Measurements from ENCODE around the gene RFLNA.
"Not testable (repeated sequence)": the region's sequence is repeated elsewhere in the genome, so short reads cannot be mapped to it uniquely, and the experiment has no call there.

The RFLNA gene

DNA sequence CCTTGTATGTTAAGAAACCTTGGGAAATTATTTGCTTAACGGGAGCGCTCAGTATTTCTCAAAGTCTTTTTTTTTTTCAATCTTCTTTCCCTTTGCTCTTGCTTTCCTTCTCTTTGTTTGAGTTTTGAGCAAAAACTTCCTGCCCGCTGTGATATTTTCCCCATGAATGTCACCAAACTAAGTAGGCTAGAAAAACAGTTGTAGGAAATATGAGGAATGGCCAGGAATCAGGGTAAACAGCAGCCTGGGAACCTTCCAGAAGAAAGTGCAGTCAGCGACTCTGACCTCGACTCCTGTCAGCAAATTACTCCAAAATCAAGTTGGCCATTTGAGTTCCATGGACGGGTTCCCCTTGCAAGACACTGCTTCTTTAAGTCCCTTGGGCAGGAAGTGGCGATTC is 11.6 kb upstream of the RFLNA start:
- DNase-seq = no peak

DNA sequence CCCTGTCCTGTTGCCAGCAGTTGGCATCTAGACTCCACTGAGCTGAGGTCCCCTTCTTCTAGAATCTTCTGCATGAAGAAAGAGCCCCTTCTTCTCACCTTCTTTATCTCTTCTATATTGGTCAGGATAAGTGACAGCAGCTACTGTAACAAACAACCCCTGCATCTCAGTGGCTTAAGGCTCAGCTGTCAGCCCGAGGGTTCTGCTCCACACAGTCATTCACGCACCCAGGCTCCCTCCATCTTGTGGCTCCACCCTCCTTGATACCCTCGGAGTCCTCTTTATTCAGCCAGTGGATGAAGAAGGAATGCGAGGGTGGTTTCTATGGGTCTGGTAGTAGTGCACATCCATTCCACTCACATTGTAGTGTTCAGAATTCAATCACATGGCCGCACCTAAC is 10.5 kb upstream of the RFLNA start:
- no peak for DNase-seq

DNA sequence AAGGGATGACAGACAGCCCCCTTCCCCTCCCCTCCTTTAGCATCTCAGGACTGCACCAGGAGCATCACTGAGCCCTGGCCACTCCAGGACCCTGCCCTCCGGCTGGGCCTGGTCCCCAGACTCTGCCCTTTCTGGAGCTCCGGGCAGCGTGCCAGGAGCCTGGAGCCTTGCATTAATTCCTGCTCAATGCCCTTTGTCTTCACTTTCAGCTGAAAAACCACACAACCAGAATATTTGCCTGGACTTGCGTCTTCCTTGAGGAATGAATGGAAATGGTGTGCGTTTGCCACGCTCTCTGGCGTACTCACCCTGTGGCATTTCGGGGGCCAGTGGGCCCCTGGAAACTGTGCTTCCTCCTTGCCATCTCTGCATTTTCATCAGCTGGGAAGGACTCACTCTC is 8.5 kb upstream of the RFLNA start:
- DNase-seq = no peak

DNA sequence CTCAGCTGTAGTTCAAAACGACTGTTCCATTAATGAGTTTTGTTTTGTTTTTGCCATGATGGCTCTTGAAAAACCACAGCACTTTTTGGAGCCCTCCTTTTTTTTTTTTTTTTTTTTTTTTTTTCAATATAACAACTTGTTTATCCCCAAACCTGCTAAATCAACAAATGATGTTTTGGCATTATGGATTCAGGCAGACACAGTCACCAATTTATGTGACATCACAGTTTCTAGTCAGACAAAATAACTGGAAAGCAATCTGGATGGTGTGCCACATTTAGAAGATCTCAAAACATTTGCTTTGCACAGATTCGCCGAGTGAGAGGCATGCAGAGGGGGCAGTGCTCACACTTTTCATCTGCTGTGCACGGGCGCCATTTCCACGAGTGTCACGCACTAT is 7.9 kb upstream of the RFLNA start:
- DNase-seq = no peak

DNA sequence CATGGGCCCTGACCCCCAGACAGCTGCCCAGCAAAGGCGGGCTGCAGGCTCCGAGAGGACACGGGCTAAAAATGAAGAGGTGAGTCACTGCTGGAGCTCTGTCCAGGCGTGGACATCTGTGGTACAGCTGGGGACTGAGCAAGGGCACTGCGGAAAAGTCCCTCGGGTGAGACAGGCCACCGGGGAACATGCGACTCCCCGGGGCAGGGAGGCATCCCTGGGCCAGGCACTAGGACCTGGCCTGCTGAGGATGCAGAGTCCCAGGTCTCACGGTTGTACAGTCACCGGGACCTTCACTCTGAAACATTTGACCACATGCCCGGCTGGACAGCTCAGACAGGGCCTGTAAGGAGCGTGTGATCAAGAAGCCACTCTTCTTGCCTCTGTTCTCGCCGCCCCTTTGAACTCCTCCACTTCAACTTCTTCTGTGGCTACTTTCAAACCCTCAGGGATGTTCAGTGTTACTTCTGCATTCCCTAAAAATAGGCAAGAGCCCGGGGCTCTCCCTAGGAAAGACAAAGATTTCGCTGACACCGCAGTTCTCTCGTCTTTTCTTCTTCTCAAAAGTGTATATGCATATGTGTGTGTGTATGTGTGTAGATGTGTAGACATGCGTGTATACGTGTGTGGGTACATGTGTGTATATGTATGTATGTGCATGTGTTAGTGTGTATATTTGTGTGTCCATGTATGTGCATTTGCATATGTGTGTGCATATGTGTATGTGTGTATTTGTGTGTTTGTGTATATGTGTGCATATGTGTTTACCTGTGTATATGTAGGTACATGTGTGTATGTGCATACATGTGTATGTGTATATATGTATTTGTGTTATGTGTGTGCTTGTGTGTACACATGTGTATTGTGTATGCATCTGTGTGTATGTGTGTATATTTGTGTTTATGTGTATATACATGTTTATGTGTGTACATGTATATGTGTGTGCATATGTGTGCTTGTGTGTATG is 5.0 kb upstream of the RFLNA start:
- no peak for DNase-seq

DNA sequence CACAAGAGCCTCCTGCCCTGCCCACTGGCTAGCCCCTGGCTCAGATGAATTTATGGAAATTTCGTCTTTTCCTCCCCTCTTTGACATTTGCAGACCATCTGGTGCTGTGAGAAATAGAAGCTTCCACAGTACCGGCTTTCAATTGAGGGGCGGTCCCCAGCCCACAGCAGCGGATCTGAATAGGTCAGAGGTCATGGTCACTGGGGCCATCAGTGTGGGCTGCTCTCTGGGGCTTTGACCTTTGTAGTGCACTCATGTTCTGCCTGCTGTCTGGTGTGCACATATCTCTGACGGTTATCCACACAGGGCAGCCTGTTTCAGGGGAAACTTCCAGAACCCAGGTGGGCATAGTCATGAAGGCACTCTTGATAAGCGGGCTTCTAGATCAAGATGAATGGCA is 2.5 kb upstream of the RFLNA start:
- no peak for DNase-seq

DNA sequence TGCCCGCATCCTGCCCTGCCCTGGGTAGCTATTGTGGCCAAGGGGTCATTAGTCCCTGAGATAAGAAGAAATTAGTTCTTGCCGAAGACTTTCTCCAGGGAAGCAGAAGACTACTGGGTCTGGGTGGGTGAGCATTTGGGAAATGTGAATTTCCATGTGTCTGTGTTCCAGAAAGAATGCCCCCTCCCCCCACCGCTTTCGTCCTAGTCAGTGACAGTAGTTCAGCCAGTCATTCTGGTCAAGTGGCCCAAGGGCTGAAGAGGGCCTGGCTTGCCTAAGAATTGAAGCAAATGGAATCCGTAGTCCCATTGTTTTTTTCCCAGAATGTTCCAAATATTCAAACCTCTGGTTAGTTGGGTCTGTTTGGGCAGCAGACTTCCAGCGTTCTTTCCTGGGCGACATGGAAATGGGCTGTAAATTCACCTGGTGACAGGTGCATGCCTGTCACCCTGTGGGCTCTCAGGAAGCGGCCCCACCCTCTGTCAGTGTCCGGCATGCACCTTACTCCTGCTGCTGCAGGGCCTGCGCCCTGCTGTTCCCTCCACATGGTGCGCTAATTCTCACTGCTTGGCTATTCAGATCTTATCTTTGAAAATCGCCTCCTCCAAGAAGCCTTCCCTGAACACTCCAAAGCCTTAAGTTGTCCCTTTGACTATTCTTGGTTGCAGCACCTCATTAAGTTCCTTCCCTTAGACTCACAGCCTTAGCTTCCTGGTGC is 1.4 kb upstream of the RFLNA start:
- DNase-seq = no peak

DNA sequence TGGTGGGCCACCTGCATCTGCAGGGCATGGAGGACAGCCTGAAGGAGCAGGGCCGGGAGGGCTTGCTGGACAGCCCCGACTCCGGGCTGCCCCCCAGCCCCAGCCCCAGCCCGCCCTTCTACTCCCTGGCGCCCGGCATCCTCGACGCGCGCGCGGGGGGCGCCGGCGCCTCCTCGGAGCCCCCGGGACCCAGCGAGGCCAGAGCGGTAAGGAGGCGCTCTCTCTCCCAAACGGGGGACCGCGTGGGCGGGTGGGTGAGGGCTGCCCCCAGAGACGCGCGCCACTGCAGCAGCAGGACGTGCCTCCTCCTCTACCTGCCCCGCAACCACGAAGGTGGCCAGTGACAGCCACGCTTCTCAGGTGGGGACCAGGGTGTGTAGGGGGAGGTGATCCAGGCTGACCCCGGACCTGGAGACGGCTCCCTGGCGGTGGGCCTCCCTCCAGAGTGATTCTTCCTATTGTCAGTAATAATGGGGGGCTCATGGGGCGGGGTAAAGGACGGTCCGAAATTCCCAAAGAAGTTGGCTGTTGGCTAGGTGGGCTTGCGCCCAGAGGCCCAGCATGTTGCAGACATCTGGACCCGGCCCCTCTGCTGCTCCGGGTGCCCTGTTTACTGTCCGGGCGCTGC is 652 bp downstream of the RFLNA start:
- no peak for DNase-seq

DNA sequence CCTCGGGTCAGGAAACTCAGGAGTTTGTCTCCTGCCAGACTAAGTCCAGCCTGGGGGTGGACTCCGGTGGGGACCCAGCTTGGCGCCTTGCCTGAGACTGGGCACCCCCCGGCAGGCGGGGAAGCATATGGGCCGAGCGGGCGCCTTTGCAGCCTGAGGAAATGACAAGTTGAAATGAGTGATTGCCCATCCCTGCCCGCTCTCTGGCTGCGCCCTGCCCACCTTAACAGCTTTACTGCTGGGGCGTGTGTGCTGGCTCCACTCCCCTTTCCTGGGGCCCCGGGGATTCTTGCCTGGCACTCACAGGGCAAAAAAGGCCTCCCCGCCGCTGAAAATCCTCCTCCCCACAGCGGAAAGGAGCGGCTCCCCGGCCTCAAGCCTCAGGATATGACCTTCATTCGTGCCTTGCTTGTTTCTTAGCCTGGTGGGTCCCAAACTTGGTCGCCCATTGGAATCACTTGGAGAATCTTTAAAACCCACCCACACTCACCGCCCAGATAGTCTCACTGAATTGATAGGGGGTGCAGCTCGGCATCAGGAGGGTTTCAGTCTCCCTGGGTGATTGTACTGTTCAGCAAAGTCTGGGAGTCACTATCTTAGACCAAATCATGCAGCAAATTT is 1.5 kb downstream of the RFLNA start:
- DNase-seq = no peak

DNA sequence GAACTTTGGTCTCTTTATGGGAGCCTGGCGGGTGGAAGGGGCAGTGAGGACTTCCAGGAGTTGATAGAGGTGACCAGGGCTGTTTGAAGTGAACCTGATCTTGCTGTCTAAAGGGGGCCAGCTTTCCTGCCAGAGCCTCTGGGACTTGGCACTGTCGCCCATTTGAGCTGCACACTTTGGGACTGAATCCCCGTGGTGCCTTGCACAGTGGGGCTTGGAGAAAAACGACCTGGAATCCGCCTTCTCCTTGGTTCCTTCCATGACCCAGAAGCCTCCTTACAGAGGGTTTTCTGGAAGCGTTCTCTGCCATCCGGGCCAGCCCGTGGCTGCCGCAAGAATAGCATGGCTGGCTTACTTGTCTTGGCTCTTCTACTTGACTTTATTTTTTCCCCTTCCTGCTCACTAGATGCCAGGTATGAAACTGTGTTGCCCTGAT is 2.0 kb downstream of the RFLNA start:
- no peak for DNase-seq

DNA sequence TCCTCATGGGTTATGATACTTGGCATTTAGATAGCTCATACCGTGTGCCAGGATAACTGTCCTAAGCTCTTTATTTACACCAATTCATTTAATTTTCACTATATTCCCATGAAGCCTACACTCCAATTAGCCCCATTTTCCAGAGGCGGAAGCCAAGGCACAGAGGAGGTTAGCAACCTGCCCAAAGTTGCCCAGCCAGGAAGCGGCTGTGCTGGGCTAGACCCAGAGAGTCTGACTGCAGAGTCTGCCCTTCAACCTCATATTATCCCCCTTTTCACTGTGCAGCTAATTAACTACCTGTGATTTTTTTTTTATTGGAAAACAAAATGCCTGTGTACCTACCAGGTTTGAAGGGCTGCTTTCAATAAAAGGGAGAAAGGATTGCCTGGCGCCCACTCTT is 2.5 kb downstream of the RFLNA start:
- no peak for DNase-seq

DNA sequence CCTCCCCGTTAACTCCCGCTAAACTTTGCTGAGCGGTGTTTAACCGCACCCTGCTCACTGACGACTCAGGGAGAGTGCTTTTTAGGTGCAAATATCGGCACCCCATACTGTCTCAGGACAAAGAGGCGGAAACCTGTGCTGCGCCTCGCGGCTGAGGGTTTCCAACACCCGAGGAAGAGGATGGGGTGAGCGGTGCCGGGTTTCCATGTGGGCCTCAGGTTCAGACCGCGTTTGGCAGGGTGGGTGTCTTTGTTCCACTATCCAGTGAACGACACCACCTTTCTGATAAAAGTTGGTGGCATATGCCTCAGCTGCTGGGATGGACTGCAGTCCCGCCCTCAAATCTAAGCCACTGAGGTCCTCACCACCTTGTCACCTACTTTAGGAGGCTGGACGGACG is 3.0 kb downstream of the RFLNA start:
- DNase-seq = no peak

DNA sequence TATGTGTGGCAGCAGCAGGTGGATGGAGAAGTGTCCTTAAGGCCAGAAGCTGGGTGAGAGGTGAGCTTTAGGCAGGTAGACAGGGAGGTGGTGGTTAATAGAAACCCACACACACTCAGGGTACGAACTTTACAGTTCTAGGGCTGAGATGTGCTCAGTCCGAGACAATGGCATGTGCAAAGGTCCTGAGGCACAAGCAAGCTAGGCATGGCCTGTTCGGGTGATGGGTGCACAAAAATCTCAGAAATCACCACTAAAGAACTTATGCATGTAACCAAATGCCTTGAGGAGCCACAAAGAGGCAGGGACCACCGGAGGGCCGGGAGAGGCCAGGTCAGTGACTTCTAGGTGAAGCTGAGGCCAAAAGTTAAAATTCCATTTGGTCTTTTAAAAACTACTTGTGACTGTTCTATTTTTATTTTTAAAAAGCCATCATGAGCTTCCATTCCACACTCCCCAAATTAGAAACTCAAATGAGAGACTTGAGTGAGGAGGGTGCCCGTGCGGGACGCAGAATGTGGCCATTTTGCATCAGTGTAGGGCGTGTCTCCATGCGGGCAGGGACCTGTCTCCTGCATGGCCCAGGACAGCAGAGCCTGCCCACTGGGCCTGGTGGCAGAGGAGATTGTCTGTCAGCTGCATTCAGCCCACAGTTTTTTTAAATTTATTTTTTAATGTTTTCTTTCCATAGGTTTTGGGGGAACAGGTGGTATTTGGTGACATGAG is 4.0 kb downstream of the RFLNA start:
- DNase-seq = no peak

DNA sequence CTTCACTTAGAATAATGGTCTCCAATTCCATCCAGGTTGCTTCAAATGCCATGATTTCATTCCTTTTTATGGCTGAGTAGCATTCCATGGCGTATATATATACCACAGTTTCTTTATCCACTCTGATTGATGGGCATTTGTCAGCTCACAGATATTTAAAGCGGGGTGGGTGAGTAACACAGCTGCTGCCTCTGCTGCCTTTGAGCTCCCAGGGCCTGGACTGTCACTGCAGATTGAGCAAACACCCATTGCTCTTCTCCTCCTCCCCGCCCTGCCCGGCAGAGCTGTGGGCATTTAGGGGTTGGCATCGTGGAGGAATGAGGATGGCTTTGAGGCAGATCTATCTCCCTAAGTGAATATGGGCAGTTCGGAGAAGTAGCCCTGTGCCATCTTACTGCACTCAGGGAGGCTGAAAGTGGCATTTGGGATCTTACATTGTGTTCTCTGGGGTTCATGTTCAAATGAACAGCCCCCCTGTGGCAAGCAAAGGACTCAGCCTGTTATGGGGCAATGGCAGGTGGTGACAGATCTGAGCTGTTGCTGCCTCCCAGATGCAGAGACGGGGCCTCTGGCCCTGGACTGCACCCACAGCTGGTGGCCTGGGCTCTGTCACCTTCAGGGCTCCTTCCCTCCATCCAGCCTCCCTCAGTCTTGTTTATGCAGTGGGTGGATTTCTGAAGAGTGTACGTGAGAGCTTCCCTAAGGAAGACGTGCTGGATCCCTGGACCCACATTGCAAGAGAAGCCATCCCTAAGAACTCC is 4.9 kb downstream of the RFLNA start:
- DNase-seq = no peak

DNA sequence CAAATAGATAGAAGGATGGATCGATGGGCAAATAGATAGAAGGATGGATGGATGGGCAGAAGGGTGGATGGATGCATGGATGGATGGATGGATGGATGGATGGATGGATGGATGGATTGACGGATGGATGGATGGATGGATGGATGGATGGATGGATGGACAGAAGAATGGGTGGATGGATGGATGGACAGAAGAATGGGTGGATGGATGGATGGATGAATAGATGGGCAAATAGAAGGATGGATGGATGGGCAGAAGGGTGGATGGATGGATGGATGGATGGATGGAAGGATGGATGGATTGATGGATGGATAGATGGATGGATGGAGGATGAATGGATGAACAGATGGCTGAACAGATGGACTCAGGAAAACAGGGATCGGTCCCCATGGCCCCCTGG is 5.8 kb downstream of the RFLNA start:
- not testable (repeated sequence) for DNase-seq

DNA sequence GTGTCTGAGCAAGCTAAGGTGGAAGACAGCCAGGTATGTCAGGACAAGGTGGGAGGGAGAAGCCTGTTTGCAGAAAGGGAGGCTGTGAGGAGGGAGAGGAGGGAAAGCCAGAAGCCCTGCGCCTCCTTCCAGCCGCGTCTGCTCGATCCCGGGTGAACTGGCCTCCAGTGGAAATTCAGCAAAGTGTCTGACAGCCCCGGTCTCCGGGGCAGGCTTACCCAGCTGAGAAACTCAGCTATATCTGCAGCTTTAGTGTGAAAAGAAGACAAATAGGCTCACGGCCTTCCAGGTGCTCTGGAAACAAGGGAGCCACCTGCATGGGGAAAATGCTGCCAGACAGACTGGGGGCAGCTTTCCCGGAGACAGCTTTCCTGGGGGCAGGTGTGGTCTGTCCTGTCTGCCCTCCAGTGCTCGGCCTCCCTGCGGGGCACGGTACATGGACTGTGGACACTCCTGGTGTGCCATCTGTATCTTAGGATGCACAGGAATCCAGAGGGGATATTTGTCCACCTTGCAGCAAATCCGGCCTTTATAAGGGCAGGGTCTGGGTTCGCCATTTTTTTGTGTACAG is 6.3 kb downstream of the RFLNA start:
- no peak for DNase-seq

DNA sequence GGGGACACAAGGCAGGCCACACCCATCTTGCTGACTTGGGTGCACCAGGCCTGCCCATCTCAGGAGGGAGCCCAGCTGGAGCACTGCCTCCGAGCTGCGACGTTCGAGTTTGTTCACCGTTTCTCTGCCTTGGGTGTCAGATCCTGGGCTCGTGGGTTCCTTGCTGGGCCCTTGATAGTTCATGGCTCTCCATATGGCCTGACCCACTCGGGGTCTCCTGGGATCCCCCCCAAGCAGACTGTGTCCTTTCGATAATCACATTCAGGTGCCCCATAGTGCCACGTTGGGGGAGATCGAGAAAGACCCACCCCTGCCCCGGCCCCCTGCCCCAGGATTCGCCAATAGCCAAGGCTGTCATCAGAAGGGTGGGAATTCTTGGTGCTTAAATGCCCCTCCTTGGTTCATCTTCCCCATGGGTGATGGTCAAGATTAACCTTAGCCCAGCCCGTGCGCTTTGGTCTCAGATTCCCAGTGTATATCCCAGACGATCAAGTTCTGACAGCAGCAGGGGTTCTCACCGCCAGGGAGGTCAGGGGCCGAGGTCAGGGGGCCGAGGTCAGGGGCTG is 7.4 kb downstream of the RFLNA start:
- no peak for DNase-seq

DNA sequence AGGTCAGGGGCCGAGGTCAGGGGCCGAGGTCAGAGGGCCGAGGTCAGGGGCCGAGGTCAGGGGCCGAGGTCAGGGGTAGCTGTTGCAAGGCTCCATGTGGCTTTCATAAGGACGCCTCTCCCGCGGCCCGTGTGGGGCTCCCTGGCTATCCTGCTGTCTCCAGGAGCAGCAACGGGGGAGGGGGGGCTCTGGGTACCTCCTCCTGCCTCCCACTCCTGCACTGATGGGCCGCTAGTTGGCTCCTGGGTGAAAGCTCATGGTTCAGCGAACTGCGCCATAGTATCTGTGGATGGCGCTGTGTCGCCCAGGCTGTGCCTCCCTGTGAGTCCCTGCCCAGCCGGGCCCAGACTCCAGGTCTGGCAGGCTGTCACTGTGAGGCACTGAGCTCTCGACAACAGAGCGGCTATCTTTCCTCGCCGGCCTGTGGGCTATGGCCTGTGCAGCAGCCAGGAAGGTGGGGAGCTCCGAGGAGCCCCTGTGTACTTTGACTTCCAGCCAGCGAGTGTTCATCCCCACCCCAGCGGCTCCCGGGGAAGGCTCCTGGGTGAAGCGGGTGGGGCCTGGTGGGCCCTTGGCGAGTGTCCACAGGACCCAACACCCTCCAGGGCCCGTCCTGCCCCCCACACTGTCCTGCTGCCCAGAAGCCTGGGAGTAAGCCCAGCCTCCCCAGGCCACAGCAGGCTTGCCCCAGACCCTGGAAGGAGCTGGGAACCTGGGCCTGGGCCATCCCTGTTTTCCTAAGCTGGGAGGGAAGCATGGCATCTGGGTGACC is 8.1 kb downstream of the RFLNA start:
- no peak for DNase-seq

DNA sequence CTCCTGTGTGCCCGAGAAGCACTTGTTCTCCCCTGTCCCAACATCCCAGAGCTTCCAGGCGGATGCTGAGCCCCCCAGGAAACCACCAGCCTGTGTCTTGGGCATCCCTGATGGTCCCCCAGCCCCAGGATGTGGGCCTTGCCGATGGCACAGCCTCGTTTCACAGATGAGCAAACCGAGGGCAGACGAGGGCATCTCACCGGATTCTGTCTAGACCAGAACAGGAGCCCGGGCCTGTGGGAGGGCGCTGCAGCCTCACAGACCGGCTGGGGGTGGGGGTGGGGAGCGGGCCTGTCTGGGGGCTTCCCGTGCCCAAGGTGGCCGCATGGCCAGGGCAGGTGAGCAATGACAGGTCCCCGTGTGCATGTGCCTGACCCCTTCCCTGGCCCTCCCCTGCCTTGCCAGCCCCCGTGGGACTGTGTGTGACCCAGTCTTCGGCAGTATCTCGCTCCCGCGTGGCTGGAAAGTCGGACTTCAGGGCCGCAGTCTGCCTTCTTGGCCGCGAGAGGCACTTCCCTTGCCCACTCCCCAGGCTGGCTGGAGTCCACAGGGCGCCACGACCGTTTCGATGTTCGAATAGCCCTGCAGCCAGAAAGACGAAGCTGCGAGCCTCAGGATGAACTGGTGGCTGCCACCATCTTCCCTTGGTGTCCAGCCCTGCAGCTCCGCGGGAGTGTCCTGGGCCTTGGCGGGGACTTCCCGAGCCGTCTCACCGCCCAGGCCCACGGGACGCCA is 8.9 kb downstream of the RFLNA start:
- no peak for DNase-seq

Data from SHP77 treated with DMSO at 0.1 percent for 48 hours (cell line).